GM19239 (cell line): Measurements from ENCODE around the gene TBC1D5.
"Not testable (repeated sequence)": the region's sequence is repeated elsewhere in the genome, so short reads cannot be mapped to it uniquely, and the experiment has no call there.

Source experiments
- DNase-seq: peaks from one replicate; pipeline ENCODE4 v3.0.0; 2011; ENCODE audit warnings: low spot score; ENCODE audit not compliant: insufficient read length
- FAIRE-seq: peaks from 2 replicates; lab custom pipeline; 2011; peaks lifted over from hg19 to GRCh38; lab: Jason Lieb, UNC

The TBC1D5 gene

GRCh38 chr3:17387108-17387507, 355.3 kb downstream of the TBC1D5 start:
- DNase-seq (no peak), FAIRE-seq (no peak)

DNA sequence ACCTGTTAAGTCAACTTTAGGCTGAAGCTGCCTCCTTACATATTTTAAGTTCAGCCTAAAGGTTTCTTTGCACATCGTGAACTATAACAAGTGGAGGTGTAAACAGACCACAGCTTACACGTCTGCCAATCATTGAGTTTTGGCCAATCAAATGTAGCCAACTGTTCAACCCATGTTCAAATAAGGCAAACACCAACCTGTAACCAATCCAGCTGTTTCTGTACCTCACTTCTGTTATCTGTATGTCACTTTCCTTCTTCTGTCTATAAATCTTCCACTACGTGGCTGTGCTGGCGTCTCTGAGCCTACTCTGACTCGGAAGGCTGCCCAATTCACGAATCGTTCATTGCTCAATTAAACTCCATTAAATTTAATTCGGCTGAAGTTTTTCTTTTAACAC, 356.0 kb downstream of the TBC1D5 start:
- FAIRE-seq (peak; percentile 52), DNase-seq (no peak)

DNA sequence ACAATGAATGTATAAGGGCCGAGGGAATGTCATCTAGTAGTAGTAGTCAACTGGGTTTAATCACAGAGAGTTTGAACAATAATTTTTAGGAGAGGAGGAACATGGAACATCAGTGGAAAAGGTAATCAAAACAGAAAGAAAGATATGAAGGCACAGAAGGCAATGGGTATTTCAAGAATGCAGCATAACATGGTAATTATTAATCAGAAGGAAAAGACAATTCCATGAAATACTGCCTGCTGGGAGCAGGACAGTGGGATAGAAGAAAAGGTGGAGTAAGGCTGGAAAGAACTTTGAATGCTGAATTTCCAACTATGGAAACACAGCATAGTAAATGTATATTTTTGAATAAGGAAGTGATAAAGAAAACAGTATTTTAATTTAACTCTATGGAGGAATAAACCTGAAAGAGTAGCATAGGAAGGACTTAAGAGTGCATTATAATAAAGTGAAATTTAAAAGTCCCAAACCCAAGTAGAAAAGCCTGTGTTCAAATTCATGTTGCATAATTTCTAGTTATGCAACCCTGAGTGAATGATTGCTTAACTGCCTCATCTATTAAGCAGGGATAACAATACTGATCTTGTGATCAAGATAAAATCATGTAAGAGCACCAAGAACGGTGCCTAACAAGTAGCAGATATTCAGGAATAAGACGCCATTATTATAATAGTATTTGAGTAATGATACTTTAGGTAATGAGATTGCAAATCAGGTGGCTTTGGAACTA, 357.7 kb downstream of the TBC1D5 start:
- DNase-seq (no peak), FAIRE-seq (peak; percentile 78)

DNA sequence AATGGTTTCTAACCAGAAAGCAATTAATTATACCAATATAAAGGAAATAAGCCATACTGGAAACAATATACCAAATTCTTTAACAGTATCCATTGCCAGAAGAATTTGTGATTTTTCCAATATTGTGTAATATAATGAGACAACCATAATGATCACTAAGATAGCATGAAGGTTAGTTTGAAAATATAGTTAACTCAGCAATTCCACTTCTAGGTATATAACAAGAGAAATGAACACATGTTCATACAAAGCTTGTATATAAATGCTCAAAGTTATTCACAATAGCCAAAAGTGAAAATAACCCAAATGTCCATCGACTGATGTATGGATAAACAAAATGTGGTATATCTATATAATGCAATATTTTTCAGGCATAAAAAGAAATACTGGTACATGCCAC, 369.1 kb downstream of the TBC1D5 start:
- DNase-seq (no peak), FAIRE-seq (peak; percentile 40)

DNA sequence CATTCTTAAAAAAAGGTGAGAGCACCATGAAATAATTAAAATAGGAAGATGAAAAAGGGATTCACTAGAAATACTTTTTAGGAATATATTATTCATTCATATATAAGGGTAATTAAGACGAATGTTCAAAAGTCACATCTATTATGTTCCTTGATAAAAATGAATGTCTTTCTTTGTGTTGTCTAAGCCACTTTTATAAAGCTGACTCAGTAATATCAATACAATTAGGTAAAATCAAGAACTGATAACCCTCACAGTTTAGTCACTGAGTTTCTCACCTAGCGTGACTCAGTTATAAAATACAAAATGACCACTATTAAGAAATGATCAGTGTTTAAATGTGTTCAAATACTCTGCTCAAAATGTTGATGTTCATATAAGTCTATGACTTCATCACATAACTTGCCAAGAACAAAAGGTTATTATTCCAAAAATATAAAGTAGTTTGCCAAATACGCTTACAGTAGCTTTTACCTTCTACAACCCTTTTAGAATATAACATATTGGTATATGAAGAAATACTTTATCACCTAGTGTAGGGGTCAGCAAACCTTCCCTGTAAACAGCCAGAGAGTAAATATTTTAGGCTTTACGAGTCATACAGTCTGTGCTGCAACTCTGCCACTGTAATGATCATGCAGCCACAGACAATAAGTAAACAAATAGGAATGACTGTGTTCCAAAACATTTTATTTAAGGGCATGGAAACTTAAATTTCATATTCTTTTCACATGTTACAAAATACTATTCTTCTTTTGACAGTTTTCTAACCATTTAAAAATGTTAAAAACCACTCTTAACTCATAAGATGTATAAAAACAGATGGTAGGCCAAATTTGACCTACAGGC, 369.8 kb downstream of the TBC1D5 start:
- FAIRE-seq, result peak; percentile 14
- no peak for DNase-seq

DNA sequence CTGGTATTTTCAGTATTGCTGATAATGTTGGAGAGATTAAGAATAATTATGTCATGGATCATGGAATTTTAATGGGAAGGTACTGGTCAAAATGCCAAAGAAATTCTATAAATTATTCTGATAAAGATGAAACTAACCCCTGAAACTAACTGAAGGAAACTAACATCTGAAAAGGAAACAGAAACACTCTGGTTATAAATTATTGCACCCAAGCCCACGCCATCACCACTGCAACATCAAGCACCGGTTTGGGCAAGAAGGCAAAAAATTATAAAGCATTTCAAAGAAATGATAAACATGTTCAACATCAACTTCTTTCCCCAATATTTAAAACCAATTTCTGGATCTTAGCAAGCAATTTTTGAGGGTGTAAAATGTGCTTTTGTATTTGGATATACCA, 372.5 kb downstream of the TBC1D5 start:
- FAIRE-seq, result peak; percentile 35
- no peak for DNase-seq

DNA sequence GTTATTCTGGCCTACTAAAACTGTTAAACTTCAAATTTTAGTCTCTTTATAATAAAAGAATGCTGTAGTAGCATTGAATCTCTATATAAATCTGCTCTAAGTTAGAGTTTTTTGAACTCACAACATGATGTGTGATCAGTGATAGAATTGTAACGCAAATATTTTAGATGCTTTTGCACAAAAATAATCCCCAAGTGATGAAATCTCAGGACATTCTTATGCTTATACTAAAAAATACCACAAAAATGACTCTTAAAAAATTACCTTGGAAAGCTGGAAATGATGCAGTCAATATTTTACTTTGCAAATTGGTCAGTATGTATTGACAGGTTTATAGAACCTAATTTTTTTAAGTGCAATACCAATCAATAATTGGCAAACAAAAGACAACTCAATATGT, 375.3 kb downstream of the TBC1D5 start:
- DNase-seq (no peak), FAIRE-seq (peak; percentile 11)

DNA sequence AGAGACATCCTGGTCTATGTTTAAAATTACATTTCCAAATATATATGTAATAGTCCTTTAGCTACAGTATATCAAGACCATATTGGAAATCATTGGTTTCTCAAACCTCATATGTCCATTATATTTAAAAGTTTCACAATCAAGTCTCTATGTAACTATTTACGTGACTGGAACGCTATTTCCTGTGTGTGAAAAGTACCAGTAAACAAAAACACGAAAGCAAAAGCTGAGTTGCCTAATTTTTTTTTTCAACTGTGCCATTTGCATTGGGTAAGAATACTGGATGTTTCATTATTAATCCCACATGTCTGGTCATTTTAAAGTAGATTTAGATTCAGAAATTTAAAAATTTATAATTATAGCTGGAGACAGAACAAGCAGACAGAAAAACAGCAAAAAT, 381.4 kb downstream of the TBC1D5 start:
- FAIRE-seq (peak; percentile 52), DNase-seq (no peak)

- FAIRE-seq, result peak; percentile 4
- DNase-seq, result no peak
These were observed 382.5 kb downstream of the TBC1D5 start for GRCh38 chr3:17359911-17360310.

GRCh38 chr3:17357035-17357710, 385.3 kb downstream of the TBC1D5 start:
- FAIRE-seq (no peak), DNase-seq (no peak)

DNA sequence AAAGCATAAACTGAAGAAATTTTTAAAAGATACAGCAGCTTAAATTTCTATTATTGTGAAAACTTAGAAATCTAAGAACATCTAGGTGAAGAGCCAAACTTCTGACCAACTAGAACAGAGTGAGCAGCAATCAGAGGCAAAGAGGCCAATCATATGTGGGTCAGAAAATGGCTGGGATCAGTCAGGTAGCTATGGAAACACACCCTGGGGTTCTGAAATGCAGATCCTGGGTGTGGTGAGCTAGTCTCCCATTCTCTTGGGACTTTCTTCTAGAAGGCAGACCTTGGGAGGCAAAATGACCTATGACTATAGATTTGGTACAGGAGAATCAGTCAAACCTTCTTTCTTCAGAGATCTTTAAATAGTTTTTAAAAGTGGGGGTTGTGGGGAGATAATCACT, 385.8 kb downstream of the TBC1D5 start:
- DNase-seq, result no peak

GRCh38 chr3:17355591-17355990, 386.8 kb downstream of the TBC1D5 start:
- FAIRE-seq, result no peak

More for the DNA sequence above, 385.8 kb downstream of the TBC1D5 start:
- FAIRE-seq, result no peak

GRCh38 chr3:17354341-17354740, 388.1 kb downstream of the TBC1D5 start:
- FAIRE-seq (no peak), DNase-seq (no peak)

More at GRCh38 chr3:17355591-17355990, 386.8 kb downstream of the TBC1D5 start:
- no peak for DNase-seq

DNA sequence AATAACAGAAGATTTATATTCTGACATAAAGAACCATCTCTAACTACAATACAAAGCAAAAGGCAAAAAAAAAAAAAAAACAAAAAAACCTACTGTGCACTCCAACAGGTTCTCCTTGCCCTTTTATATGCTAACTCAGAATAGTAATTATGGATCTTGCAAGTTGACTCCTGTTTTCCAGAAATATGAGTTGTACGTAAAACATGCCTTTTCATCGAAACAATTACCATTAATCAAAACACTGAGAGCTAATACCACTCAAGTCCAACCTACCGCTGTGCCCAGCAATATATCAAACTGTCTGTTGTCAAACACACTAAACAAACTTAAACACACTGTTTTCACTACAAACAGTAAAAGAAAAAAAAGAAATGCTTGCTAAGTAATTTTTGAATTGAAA, 389.8 kb downstream of the TBC1D5 start:
- DNase-seq (no peak), FAIRE-seq (no peak)

GRCh38 chr3:17351193-17351592, 391.2 kb downstream of the TBC1D5 start:
- DNase-seq, FAIRE-seq: not testable (repeated sequence)

DNA sequence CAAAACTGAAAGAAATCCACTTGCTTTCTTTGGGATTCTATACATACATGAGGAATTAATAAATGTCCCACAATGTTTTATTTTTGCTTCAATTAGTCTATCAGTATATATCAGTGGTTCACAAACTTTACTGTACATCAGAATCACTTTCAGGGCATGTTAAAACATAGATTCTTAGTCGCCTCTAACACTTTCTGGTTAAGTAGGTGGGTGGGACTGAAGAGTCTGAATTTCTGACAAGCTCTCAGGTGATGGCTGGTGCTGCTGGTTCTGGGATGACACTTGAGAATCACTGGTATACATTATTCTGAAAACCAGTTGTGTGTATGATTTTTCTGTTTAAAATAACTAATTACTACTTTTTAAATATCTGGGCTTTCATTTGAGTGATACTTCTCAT, 393.3 kb downstream of the TBC1D5 start:
- no peak for DNase-seq
- FAIRE-seq, result no peak

DNA sequence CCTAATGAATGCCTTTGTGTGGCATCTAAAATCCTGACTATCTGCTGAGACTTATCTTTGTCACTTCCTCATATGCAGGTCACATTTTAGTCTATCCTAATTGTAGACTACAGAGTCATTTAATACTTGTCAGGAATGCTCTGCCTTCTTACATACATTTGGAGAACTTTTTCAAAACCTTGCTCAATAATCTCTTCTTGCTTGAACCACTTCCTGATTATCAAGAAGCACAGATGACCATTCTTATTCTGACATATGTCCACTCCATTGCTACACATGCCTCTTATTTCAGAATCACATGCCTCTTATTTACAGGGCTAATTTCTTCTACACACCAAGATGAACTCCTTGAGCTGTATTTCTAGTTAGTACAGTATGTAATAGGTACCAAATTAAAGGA, 400.3 kb downstream of the TBC1D5 start:
- DNase-seq (no peak), FAIRE-seq (no peak)

- DNase-seq (no peak), FAIRE-seq (no peak)
These were observed 401.7 kb downstream of the TBC1D5 start for GRCh38 chr3:17340693-17341092.

GRCh38 chr3:17340261-17340660, 402.2 kb downstream of the TBC1D5 start:
- no peak for DNase-seq
- FAIRE-seq, result no peak

DNA sequence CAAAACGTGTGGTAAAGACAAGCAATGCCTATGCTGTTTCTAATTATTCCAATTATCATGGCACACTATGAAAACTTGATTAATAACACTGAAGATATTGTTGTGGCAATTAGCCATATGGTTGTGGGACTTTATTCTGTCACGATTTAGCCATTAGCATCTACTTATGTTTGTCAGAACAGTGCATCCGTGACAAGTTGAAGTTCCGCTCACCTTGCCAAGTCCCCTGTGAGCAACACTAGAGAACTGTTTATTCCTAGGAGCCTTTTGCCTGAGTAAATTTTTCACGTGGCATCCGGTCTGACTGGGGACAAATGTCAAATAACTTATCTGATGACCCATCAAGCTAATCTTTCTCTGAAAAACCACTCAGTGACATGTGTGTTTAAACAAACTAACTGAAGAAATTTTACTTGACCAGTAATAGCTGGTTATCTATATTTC, 403.3 kb downstream of the TBC1D5 start:
- no peak for DNase-seq
- no peak for FAIRE-seq

DNA sequence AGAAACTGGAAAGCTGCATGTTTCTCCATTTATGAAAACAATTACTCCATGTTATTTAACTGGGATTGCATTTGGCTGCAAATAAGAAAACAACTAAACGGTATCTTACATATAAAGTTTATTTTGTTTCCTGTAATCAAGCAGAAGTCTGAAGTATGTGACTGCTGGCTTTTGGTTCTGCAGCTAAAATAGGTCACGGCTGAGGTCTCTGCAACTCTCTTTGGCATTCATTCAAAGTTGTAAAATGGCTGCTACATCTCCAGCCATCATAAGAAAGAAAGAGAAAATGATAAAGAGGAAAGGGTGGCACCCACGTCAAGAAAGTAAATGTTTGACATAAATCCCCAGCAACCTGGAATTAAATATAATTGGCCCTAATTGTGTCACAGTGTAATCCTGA, 406.1 kb downstream of the TBC1D5 start:
- no peak for DNase-seq
- FAIRE-seq, result no peak
